K562 (cell line): Measurements from ENCODE around the gene DCAF4L1. TPM values are rescaled to one million over a fixed set of nuclear protein-coding genes. Genes with fewer than 3 reads are reported as not detected.

ENCODE experiments used
- ATAC-seq: fragments of 200-7000 bp; cut with Tn5 transposase; 3 replicates; pipeline ENCODE4 v1.9.1; 2020; ENCODE audit warnings: moderate library complexity
- BruUV-seq: library from RNA; stranded (reverse); fragments of 400-500 nt; replicated peaks from 2 replicates; lab custom pipeline; 2021; lab: Mats Ljungman, UMichigan
- CTCF ChIA-PET: fragments of 300-600 bp; formaldehyde crosslinking; extraction: SDS; loops from one replicate; lab custom pipeline; 2021; ENCODE audit warnings: low intra/inter-chr PET ratio; lab: Yijun Ruan, JAX
- POLR2A ChIA-PET: fragments of 300-600, 350-650 bp; sonication (Branson Sonifier 250); formaldehyde crosslinking; extraction: SDS; loops from one replicate; lab custom pipeline; 2021; ENCODE audit warnings: antibody characterized with exemption, inconsistent platforms; lab: Yijun Ruan, JAX
- DNase-seq, 4 experiments: peaks; one replicate each; pipeline versions ENCODE4 v3.0.0 to v3.0.0-alpha.2; 2011 to 2018; ENCODE audit warnings: low spot score in 3 of 4, mixed read lengths in 3 of 4; ENCODE audit errors: extremely low read depth in 1 of 4
- FAIRE-seq: peaks from 2 replicates; lab custom pipeline; 2011; peaks lifted over from hg19 to GRCh38; lab: Jason Lieb, UNC
- H2AFZ ChIP-seq: 2 replicates; pipeline ENCODE4 v1.6.0; 2011; ENCODE audit warnings: low read depth, low read length, control low read depth, inconsistent platforms
- H3K27ac ChIP-seq: fragments of 200-600 bp; 3 replicates; pipeline ENCODE4 v1.8.0; 2011; ENCODE audit warnings: low read depth, mild to moderate bottlenecking, control low read depth, inconsistent platforms, low read length, moderate library complexity, mixed read lengths; ENCODE audit errors: extremely low read depth
- H3K27me3 ChIP-seq, 2 experiments: fragments of 300-600 bp in 1 of 2; 2 replicates in 1 of 2; 3 replicates in 1 of 2; pipeline versions ENCODE4 v1.6.0 to v1.8.0; 2011; ENCODE audit warnings: inconsistent platforms in 2 of 2, low read length in 2 of 2, mild to moderate bottlenecking in 1 of 2, mixed read lengths in 1 of 2, moderate library complexity in 1 of 2; ENCODE audit not compliant: control insufficient read depth in 2 of 2, insufficient read depth in 2 of 2
- H3K36me3 ChIP-seq: fragments of 300-600 bp; 3 replicates; pipeline ENCODE4 v1.8.0; 2011; ENCODE audit warnings: mild to moderate bottlenecking, low read length, inconsistent platforms; ENCODE audit not compliant: control insufficient read depth, insufficient read depth
- H3K4me1 ChIP-seq, 2 experiments: fragments of 200-600 bp in 1 of 2; replicated peaks in 1 of 2; 2 replicates in 1 of 2; 3 replicates in 1 of 2; pipeline versions ENCODE4 v1.5.1 to v1.8.0; 2011; ENCODE audit warnings: inconsistent platforms in 2 of 2, low read length in 2 of 2, mild to moderate bottlenecking in 1 of 2, mixed read lengths in 1 of 2, moderate library complexity in 1 of 2; ENCODE audit not compliant: control insufficient read depth in 2 of 2, insufficient read depth in 2 of 2
- H3K4me2 ChIP-seq: 2 replicates; pipeline ENCODE4 v1.6.1; 2011; ENCODE audit warnings: low read length, control low read depth, inconsistent platforms, mixed read lengths; ENCODE audit not compliant: insufficient read depth
- H3K4me3 ChIP-seq: fragments of 200-600 bp; sonication (generic), shearing (Covaris generic); 2 replicates; pipeline ENCODE4 v1.5.1; 2016; ENCODE audit warnings: control low read depth, inconsistent platforms
- H3K79me2 ChIP-seq: fragments of 200-600 bp; 3 replicates; pipeline ENCODE4 v1.8.0; 2011; ENCODE audit warnings: low read length, inconsistent platforms; ENCODE audit not compliant: control insufficient read depth, insufficient read depth
- H3K9ac ChIP-seq, 2 experiments: 2 replicates each; pipeline versions ENCODE4 v1.6.0 to v1.6.1; 2011; ENCODE audit warnings: low read depth in 2 of 2, low read length in 2 of 2, control low read depth in 1 of 2, inconsistent platforms in 1 of 2, mild to moderate bottlenecking in 1 of 2, mixed read lengths in 1 of 2; ENCODE audit not compliant: insufficient read depth in 1 of 2
- H3K9me1 ChIP-seq: one replicate; pipeline ENCODE4 v1.6.0; 2011; ENCODE audit warnings: inconsistent platforms, mild to moderate bottlenecking, low read length, moderate library complexity; ENCODE audit not compliant: control insufficient read depth, insufficient read depth
- H3K9me3 ChIP-seq: replicated peaks from 2 replicates; pipeline ENCODE4 v1.5.1; 2011; ENCODE audit warnings: low read depth, low read length, inconsistent platforms; ENCODE audit not compliant: control insufficient read depth, insufficient read depth
- H4K20me1 ChIP-seq: replicated peaks from 2 replicates; pipeline ENCODE4 v1.6.1; 2011; ENCODE audit warnings: low read length, inconsistent platforms, mixed read lengths; ENCODE audit not compliant: control insufficient read depth, insufficient read depth
- KDM1A ChIP-seq, 2 experiments: fragments of 450-650 bp; IDR thresholded peaks; 2 replicates each; pipeline ENCODE4 v1.6.1; 2016; ENCODE audit warnings: mild to moderate bottlenecking in 2 of 2
- XRCC5 ChIP-seq: fragments of 200-400 bp; formaldehyde crosslinking; IDR thresholded peaks from 2 replicates; pipeline ENCODE4 v1.6.1; 2017; ENCODE audit warnings: low read depth, mild to moderate bottlenecking, low read length
- YBX1 ChIP-seq: fragments of 450-650 bp; IDR thresholded peaks from 2 replicates; pipeline ENCODE4 v1.7.1; 2016; ENCODE audit warnings: mild to moderate bottlenecking
- WGBS: fragments of 100-300 bp; shearing (Covaris generic); methylation state at CpG from one replicate; pipeline ENCODE4 v1.1.6; 2016; ENCODE audit warnings: low coverage, mixed read lengths; ENCODE audit not compliant: insufficient coverage; ENCODE audit errors: missing lambda C conversion rate; 5-methylcytosine and 5-hydroxymethylcytosine counted together
- in situ Hi-C: fragments of 300-500 bp; cut with MboI; formaldehyde crosslinking; loops from 4 replicates; pipeline ENCODE4 v1.15.0; 2018; ENCODE audit warnings: inconsistent platforms, mixed read lengths
- intact Hi-C: fragments of 100-400 bp; cut with micrococcal nuclease; formaldehyde crosslinking; loops from 2 replicates; pipeline ENCODE4 v1.14.2; 2022
- polyA plus RNA-seq, 8 experiments: library from polyadenylated mRNA; depleted of rRNA in 4 of 8; stranded (reverse) in 5 of 8; unstranded in 3 of 8; fragments of >200 nt; fragmentation: Nextera tagmentation in 2 of 8; fragmentation: Illumina TruSeq in 1 of 8; extraction: Ambion mirVana in 2 of 8; extraction: Trizol in 1 of 8; gene quantifications; 2 replicates each; pipeline versions ENCODE4 v1.2.1 to v1.2.3, GENCODE V29; 2011 to 2014; ENCODE audit warnings: inconsistent platforms in 1 of 8, missing spikeins in 1 of 8
- total RNA-seq, 7 experiments: library from RNA; depleted of rRNA in 6 of 7; stranded (reverse); fragments of >200 nt in 6 of 7; fragmentation: Illumina TruSeq in 2 of 7; extraction: Trizol in 2 of 7; gene quantifications; 2 replicates each; pipeline versions ENCODE4 v1.2.1 to v1.2.3, GENCODE V29; 2011 to 2021; ENCODE audit warnings: low replicate concordance in 1 of 7
- TF ChIP-seq, protein P1 (sequence below): fragments of 450-650 bp; formaldehyde crosslinking; conservative IDR thresholded peaks from 2 replicates; pipeline ENCODE4 v1.4.0; 2022; ENCODE audit warnings: mild to moderate bottlenecking, missing genetic modification characterization

The DCAF4L1 gene
- total and polyA plus RNA-seq, 9 of the 15 experiments (the other 6 are each of a cell fraction or from before 2014, with no cell fraction given): 0.17 to 0.64 (median 0.36) TPM

DNA sequence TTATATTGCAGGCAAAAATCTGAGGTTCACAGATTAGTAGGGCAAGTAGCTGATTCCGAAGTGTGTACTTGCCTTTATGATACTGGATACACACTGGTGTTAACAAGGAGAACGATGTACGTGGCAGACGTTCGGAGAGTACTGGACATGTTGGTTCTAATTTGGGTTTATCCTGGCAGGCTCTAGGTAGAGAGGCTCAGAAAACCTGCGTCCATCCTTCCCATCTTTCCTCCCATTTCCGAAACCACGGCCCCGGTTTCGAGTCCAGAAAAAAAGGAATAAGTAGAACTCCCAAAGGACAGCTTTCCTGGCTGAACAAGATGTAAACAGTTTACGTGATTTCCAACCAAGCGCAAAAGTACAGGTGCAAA lies 8.4 kb downstream of the DCAF4L1 start:
- CTCF ChIA-PET: no interaction called here
- no peaks in the 10 kb centered on the region for H3K27me3 ChIP-seq
- H3K79me2 ChIP-seq: peaks cover 46% of the 10 kb centered on the region
- intact Hi-C loops (loop anchor here (5.0 kb wide), 1 partner anchor 53 kb away; the partner anchor contains the start of gene TMEM33), in situ Hi-C loops (no loop called here)
- ATAC-seq (peak; percentile 2), FAIRE-seq (no peak), DNase-seq (peak in 1 of 4 experiments; percentile 16)
- peak overlapping the region; percentile 97 for H2AFZ ChIP-seq
- 1% methylated on average over 11 of the region's 12 CpGs for WGBS
- POLR2A ChIA-PET: interaction anchor here (0.7 to 2.3 kb wide), 4 partner anchors 12 to 1556 kb away, joined by 3 to 5 read pairs (median 4); no protein-coding TSS in a partner anchor
- H3K36me3 ChIP-seq: peaks cover 2% of the 10 kb centered on the region; the same call in 1 of the 3 replicates
- peak overlapping the region; percentile 87 for H3K27ac ChIP-seq
- peak overlapping the region; percentile 92 for H3K4me3 ChIP-seq
- H4K20me1 ChIP-seq: peaks cover 6% of the 10 kb centered on the region; the same call in 1 of the 2 replicates
- H3K4me2 ChIP-seq: peak overlapping the region; percentile 95
- H3K4me1 ChIP-seq: peaks cover 8 to 9% of the 10 kb centered on the region in 2 experiments; a peak in 4 of 5 replicates
- no TSS peak for BruUV-seq
- TF ChIP-seq XRCC5 (0 out of 2 replicates have a peak, but pooled peaks have one; percentile 6), YBX1 (no peak), KDM1A (IDR thresholded peaks at IDR 0.05) (peak in 1 of 2 experiments; percentile 23; a peak in 1 of 4 replicates)
- TF ChIP-seq, protein P1, sequence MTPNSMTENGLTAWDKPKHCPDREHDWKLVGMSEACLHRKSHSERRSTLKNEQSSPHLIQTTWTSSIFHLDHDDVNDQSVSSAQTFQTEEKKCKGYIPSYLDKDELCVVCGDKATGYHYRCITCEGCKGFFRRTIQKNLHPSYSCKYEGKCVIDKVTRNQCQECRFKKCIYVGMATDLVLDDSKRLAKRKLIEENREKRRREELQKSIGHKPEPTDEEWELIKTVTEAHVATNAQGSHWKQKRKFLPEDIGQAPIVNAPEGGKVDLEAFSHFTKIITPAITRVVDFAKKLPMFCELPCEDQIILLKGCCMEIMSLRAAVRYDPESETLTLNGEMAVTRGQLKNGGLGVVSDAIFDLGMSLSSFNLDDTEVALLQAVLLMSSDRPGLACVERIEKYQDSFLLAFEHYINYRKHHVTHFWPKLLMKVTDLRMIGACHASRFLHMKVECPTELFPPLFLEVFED (CRISPR knock-in tag): no peak
- no peaks in the 10 kb centered on the region for H3K9me3 ChIP-seq
- H3K9me1 ChIP-seq: no peaks in the 10 kb centered on the region
- peak overlapping the region; percentile 89 to 99; a peak in 3 of 4 replicates for H3K9ac ChIP-seq
